Suppressor macrophage treated with lipopolysaccharide for 4 hours (primary cell): ENCODE measurements around the gene DVL1.
"Not testable (repeated sequence)": the region's sequence is repeated elsewhere in the genome, so short reads cannot be mapped to it uniquely, and the experiment has no call there.

Experiments used
- DNase-seq: peaks from one replicate; pipeline ENCODE4 v3.0.0-alpha.2; 2020

The DVL1 gene

DNA sequence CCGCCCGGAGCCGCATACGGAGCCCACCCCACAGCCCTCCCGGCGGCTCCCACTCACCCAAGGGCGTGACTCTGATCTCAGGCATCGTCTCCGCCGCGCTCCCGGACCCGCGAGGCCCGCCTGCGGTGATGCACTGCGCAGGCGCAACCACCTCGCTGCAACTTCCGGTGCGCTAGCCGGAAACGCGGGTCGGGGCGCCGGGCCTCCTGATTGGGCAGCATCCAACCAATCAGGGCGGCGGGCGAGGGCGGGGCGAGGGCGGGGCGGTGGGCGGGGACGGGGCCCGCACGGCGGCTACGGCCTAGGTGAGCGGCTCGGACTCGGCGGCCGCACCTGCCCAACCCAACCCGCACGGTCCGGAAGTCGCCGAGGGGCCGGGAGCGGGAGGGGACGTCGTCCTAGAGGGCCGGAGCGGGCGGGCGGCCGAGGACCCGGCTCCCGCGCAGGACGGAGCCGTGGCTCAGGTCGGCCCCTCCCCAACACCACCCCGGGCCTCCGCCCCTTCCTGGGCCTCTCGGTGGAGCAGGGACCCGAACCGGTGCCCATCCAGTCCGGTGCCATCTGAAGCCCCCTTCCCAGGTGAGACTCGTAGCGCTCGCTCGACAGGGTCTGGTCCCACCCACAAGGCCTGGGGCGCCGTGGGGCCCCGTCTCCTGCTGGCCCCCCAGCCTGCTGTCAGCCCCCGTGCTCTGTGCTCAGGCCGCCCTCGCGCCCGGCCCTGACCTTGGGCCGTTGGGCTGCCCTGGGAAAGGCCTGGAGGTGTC is 24.5 kb downstream of the DVL1 start, which contains the start of the genes CPTP and INTS11:
TSS of gene CPTP (plus strand) at position 279 of the 764 bp plus-strand sequence. CDS start 2,109 bp downstream, outside the sequence.
TSS of gene INTS11 (minus strand) at position 137 of the 764 bp plus-strand sequence. CDS start at position 85, 52 bp downstream.
- peak; percentile 98 for DNase-seq

GRCh38 chr1:1324084-1324523 is 25.1 kb downstream of the DVL1 start:
- no peak for DNase-seq

DNA sequence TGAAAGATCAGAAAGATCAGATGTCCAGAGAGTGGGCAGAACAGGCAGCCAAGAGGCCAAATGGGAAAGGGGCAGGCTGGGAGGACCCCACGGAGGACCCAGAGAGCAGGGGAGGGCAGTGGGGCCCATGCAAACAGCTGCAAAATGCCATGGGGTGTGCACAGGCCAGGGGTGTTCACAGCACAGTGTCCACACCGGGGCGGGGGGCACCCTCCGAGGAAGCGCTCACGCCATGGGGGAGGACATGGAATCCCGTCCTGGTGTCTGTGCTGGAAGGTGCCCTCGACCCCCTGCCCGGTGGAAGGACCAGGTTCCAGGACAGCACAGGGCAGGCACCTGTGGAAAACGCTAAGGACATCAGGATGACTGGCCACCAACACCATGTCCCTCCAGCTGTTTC is 26.3 kb downstream of the DVL1 start:
- DNase-seq = no peak

DNA sequence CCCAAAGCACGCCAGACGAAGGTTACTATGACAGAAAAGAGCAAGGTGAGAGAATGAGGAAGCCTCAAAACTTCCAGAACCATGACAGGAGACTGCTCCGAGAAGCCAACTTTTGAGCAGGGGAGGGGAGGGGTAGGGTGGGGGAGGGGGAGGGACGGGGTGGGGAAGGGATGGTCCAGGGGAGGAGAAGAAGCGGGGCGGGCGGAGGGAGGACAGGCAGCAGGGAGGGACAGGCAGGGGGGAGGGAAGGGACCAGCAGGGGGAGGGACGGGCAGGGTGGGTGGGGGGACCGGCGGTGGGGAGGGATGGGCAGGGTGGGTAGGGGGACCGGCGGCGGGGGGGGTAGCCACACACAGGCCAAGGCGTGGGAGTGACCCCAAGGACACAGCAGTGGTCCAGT is 26.8 kb downstream of the DVL1 start:
- no peak for DNase-seq

DNA sequence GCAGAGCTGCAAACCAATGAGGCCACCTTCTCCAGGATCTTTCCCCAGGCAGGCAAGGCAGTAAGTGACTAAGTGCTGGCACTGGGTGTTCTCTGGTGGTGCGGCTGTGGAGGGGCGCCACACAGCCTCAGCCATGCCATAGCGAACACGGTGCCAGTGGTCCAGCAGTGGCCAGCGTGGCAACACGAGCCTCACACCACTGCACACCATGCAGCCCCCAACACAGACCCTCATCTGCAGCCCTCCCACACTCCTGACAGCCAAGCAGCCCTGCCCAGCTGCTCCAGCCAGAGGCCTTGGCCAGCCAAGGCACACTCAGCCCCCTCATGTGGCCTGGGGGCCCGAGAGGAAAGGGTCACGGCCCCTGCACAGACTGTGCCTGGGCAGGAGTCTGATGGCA is 27.7 kb downstream of the DVL1 start:
- no peak for DNase-seq

GRCh38 chr1:1320666-1321448 is 28.4 kb downstream of the DVL1 start:
- DNase-seq = no peak

GRCh38 chr1:1319646-1319941 is 29.6 kb downstream of the DVL1 start:
- no peak for DNase-seq

- no peak for DNase-seq
Observed at GRCh38 chr1:1318777-1319645, 30.2 kb downstream of the DVL1 start.

- no peak for DNase-seq
Observed at GRCh38 chr1:1318131-1318652, 31.0 kb downstream of the DVL1 start.

DNA sequence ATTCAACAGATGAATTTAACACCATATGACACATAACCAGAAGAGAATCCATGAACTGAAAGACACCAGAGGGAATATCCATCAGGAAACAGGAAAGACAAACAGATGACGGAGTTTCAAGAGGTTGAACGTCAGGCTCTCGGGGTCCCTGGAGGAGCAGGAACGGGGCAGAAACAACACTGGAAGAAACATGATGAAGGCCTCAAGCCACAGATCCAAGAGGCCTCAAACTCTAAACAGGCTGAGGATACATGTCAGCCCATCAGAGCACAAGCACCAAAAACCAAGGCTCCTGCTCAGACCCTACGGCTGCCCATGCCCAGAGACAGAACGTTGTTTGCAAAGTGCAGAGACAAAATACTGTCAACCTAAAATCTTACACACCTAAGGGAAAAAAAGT is 31.8 kb downstream of the DVL1 start:
- no peak for DNase-seq

- DNase-seq = not testable (repeated sequence)
Observed at GRCh38 chr1:1316199-1316598, 33.0 kb downstream of the DVL1 start.

- no peak for DNase-seq
Observed at GRCh38 chr1:1315435-1315954, 33.7 kb downstream of the DVL1 start.

GRCh38 chr1:1314678-1315335 is 34.4 kb downstream of the DVL1 start:
- DNase-seq = no peak

- DNase-seq = no peak
Observed at GRCh38 chr1:1314237-1314586, 35.0 kb downstream of the DVL1 start.

DNA sequence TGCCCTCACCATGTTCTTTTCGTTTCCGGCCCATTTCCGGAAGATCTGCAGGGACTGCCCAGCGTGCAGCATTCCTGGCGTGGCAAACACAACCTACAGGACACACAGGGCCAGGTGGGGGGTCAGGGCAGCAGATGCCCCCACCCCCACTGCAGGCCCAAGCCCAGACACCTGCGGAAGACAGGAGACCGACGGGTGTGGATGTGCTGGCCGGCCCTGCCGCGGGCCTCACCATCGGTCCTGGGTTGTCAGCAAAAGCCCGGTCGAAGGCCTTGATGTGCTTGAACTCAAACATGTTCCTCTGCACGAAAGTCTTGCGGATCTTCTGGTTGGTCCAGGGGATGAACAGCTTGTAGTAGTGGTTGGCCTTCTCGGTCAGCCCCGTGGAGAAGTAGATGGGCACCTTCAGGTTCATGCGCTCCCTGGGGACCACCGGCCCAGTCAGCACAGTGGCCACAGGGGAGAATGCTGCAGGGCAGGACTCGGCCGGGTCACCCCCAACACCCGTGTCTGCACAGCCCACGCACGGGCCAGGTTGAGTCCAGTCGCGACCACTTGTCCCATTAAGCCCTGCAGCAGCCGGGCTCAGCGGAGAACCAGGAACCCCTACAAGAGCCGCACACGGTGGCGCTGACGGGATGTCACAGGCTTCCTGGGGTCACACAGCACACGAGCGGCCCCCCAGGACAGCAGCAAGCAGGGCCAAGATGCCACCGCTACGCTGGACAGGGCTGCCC is 35.5 kb downstream of the DVL1 start:
- DNase-seq = no peak

GRCh38 chr1:1312450-1313314 is 36.5 kb downstream of the DVL1 start:
- DNase-seq = no peak

DNA sequence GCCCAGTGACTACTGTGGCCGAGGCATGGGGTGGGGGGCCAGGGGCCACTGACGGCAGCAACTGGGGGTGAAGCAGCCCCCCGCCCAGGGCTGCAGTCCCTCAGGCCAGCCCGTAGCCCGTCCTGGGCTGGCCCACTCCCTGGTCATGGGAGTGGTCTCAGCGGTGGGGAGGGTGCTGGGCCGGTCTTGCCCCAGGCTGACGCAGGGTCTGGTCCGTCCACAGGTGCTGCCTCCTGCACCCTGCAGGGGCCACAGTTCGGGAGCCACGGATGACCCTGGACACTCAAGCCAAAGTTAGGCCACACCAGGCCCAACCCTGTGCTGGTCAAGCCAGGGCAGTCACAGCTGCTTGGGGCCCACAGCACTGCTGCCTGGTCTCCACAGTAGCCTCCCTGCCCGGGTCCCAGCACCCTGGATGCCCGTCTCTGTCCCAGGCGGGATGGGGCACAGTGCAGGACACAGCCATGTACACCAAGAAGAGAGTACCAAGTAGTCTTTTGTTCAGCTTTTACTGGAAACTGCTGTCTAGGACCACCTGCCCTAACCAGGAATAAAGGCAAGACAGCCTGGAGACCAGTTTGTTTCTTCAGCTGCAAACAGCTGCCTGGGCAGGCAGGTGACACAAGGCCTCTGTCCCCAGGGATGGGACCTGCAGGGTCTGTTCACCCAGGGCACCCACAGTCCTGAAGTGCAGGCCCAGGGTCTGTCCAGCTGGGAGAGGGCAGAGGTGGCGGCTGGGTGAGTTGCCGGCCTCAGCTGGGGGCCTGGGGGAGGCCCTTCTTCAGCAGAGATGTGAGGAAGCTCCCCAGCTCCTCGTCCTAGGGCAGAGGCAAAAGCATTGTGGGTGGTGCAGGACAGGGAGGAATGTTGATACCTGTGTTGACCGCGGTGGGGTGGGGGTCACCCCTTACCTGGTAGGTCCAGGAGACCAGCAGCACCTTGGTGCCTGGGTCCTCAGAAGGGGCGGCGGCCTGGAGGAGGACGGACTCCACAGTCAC is 37.8 kb downstream of the DVL1 start:
- DNase-seq = no peak

- DNase-seq = no peak
Observed at GRCh38 chr1:1310476-1311053, 38.7 kb downstream of the DVL1 start.

GRCh38 chr1:1310109-1310385 is 39.2 kb downstream of the DVL1 start:
- DNase-seq = no peak
